GM12864 (cell line): ENCODE results near the gene NR6A1.
A peak's percentile ranks its signal among the peaks of the same experiment; 100 is the strongest.

Experiments used
- DNase-seq: peaks from one replicate; pipeline ENCODE4 v3.0.0-alpha.2; 2011; ENCODE audit warnings: low read depth
- H3K4me3 ChIP-seq: 2 replicates; pipeline ENCODE4 v1.5.1; 2011; ENCODE audit warnings: mild to moderate bottlenecking, low read depth, low read length, control low read depth
- CTCF ChIP-seq: IDR thresholded peaks from 2 replicates; pipeline ENCODE4 v1.5.1; 2011; ENCODE audit warnings: low read depth, mild to moderate bottlenecking, moderate library complexity, low read length, control low read depth, inconsistent platforms; ENCODE audit errors: missing control alignments

NR6A1 gene

GRCh38 chr9:124483481-124483880 lies 287.6 kb downstream of the NR6A1 start:
- DNase-seq = no peak
- no peak overlapping the region for H3K4me3 ChIP-seq
- TF ChIP-seq CTCF = no peak

GRCh38 chr9:124482431-124483031 lies 288.6 kb downstream of the NR6A1 start:
- no peak for TF ChIP-seq CTCF
- DNase-seq = no peak
- no peak overlapping the region for H3K4me3 ChIP-seq

GRCh38 chr9:124481115-124481514 lies 290.0 kb downstream of the NR6A1 start:
- TF ChIP-seq CTCF = no peak
- no peak for DNase-seq
- no peak overlapping the region for H3K4me3 ChIP-seq

- TF ChIP-seq CTCF = peak; percentile 72
- no peak for DNase-seq
- no peak overlapping the region for H3K4me3 ChIP-seq
These were observed 290.5 kb downstream of the NR6A1 start for GRCh38 chr9:124480621-124480981.

GRCh38 chr9:124479947-124480620 lies 291.0 kb downstream of the NR6A1 start:
- TF ChIP-seq CTCF = no peak
- H3K4me3 ChIP-seq = no peak overlapping the region
- DNase-seq = no peak

- DNase-seq = no peak
- no peak overlapping the region for H3K4me3 ChIP-seq
- TF ChIP-seq CTCF = no peak
These were observed 291.7 kb downstream of the NR6A1 start for GRCh38 chr9:124479371-124479770.

GRCh38 chr9:124478354-124478753 lies 292.8 kb downstream of the NR6A1 start:
- TF ChIP-seq CTCF = no peak
- DNase-seq = no peak
- H3K4me3 ChIP-seq = no peak overlapping the region
